MCF 10A (cell line): Measurements from ENCODE around the gene ADIG. TPM values are rescaled to one million over a fixed set of nuclear protein-coding genes. Genes with fewer than 3 reads are reported as not detected.

ENCODE experiments used
- BruUV-seq: library from RNA; stranded (reverse); fragments of 400-500 nt; replicated peaks from 2 replicates; lab custom pipeline; 2021; lab: Mats Ljungman, UMichigan
- CTCF ChIA-PET: fragments of 300-600 bp; sonication (Branson Sonifier 250); formaldehyde crosslinking; extraction: SDS; loops from one replicate; lab custom pipeline; 2021; ENCODE audit warnings: antibody characterized with exemption, inconsistent platforms; lab: Yijun Ruan, JAX
- POLR2A ChIA-PET: fragments of 300-600, 350-650 bp; sonication (Branson Sonifier 250); formaldehyde crosslinking; extraction: SDS; loops from one replicate; lab custom pipeline; 2020; ENCODE audit warnings: antibody characterized with exemption, inconsistent platforms; lab: Yijun Ruan, JAX
- DNase-seq: peaks from one replicate; pipeline ENCODE4 v3.0.0-alpha.2; 2018; ENCODE audit not compliant: unreplicated experiment
- H3K27ac Mint-ChIP-seq: one replicate; pipeline ENCODE4 v1.8.0; 2022; ENCODE audit warnings: mild to moderate bottlenecking, low read depth, mixed read lengths; ENCODE audit not compliant: unreplicated experiment
- H3K27me3 Mint-ChIP-seq: one replicate; pipeline ENCODE4 v1.8.0; 2022; ENCODE audit warnings: mixed read lengths; ENCODE audit not compliant: insufficient read depth, unreplicated experiment
- H3K36me3 Mint-ChIP-seq: one replicate; pipeline ENCODE4 v1.8.0; 2022; ENCODE audit warnings: mild to moderate bottlenecking, moderate library complexity, mixed read lengths; ENCODE audit not compliant: insufficient read depth, unreplicated experiment
- H3K4me1 Mint-ChIP-seq: one replicate; pipeline ENCODE4 v1.8.0; 2022; ENCODE audit warnings: mixed read lengths; ENCODE audit not compliant: insufficient read depth, unreplicated experiment
- H3K4me3 Mint-ChIP-seq: one replicate; pipeline ENCODE4 v1.8.0; 2022; ENCODE audit warnings: mild to moderate bottlenecking, moderate library complexity, mixed read lengths; ENCODE audit not compliant: unreplicated experiment
- H3K9me3 Mint-ChIP-seq: one replicate; pipeline ENCODE4 v1.8.0; 2022; ENCODE audit warnings: mixed read lengths; ENCODE audit not compliant: unreplicated experiment
- intact Hi-C: fragments of 100-400 bp; cut with micrococcal nuclease; formaldehyde crosslinking; loops from 2 replicates; pipeline ENCODE4 v1.14.1; 2022
- total RNA-seq: library from RNA; stranded (reverse); gene quantifications from 2 replicates; pipeline ENCODE4 v1.2.3, GENCODE V29; 2022
- TF ChIP-seq, protein P1 (sequence below): fragments of 200-600 bp; IDR thresholded peaks from one replicate; pipeline ENCODE4 v1.8.0; 2022; ENCODE audit warnings: antibody characterized with exemption, mild to moderate bottlenecking; ENCODE audit not compliant: unreplicated experiment

The ADIG gene
- total RNA-seq, 1 experiment from 2014 or later: not detected

- intact Hi-C loops: no loop called here
- TF ChIP-seq, protein P1, sequence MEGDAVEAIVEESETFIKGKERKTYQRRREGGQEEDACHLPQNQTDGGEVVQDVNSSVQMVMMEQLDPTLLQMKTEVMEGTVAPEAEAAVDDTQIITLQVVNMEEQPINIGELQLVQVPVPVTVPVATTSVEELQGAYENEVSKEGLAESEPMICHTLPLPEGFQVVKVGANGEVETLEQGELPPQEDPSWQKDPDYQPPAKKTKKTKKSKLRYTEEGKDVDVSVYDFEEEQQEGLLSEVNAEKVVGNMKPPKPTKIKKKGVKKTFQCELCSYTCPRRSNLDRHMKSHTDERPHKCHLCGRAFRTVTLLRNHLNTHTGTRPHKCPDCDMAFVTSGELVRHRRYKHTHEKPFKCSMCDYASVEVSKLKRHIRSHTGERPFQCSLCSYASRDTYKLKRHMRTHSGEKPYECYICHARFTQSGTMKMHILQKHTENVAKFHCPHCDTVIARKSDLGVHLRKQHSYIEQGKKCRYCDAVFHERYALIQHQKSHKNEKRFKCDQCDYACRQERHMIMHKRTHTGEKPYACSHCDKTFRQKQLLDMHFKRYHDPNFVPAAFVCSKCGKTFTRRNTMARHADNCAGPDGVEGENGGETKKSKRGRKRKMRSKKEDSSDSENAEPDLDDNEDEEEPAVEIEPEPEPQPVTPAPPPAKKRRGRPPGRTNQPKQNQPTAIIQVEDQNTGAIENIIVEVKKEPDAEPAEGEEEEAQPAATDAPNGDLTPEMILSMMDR: no peak
- CTCF ChIA-PET: interaction anchor here (0.6 to 2.8 kb wide), 7 partner anchors 9 to 417 kb away, joined by 3 to 16 read pairs (median 3); no protein-coding TSS in a partner anchor
Measured at GRCh38 chr20:38631155-38632022, 50.4 kb downstream of the ADIG start.

GRCh38 chr20:38633577-38634093 lies 52.6 kb downstream of the ADIG start:
- Mint-ChIP-seq H3K4me1 (peaks cover 10% of the 10 kb centered on the region), H3K27me3 (no peaks in the 10 kb centered on the region), H3K9me3 (no peaks in the 10 kb centered on the region), H3K4me3 (no peak overlapping the region), H3K36me3 (no peaks in the 10 kb centered on the region), H3K27ac (no peak overlapping the region)
- no TSS peak for BruUV-seq
- TF ChIP-seq, protein P1: peak; percentile 84
- intact Hi-C loops: no loop called here
- ChIA-PET POLR2A (interaction anchor here (0.7 kb wide), 1 partner anchor 199 kb away, joined by 3 read pairs; no protein-coding TSS in a partner anchor), CTCF (interaction anchor here (0.5 to 2.8 kb wide), 27 partner anchors 8 to 416 kb away, joined by 3 to 20 read pairs (median 3); partner anchors contain the start of gene DHX35)
- DNase-seq: peak; percentile 63

More at GRCh38 chr20:38631155-38632022, 50.4 kb downstream of the ADIG start:
- Mint-ChIP-seq H3K27me3 (no peaks in the 10 kb centered on the region), H3K9me3 (no peaks in the 10 kb centered on the region), H3K27ac (peak overlapping the region; percentile 23), H3K4me1 (peaks cover 10% of the 10 kb centered on the region), H3K36me3 (no peaks in the 10 kb centered on the region), H3K4me3 (no peak overlapping the region)
- POLR2A ChIA-PET: interaction anchor here (0.7 kb wide), 1 partner anchor 96 kb away, joined by 3 read pairs; no protein-coding TSS in a partner anchor
- DNase-seq: no peak
- BruUV-seq: TSS peak; percentile 75

DNA sequence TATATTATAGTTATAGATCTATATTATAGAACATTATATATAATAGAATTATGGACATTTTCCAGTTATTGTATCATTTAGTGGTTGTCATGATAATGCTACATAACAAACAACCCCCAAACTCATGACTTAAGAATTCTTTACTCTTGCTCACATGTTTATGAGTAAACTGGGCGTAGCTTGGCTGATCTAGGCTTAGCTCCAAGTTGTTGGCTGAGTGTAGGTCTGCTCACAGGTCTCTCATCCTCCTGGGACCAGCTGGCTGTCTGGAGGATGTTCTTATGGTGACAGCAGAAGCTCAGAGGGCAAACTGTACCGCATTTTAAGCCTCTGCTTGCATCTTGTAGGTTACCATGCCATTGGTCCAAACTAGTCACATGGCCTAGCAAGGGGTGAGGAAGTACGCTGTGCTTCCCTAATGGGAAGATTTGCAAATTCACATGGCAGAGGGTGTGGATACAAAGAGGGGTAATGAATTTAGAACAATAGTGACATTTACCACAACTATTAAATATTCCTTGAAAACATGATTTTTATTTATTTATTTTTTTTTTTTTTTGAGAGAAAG lies 54.8 kb downstream of the ADIG start:
- no peak overlapping the region for H3K27ac Mint-ChIP-seq
- DNase-seq: peak; percentile 20
- BruUV-seq: no TSS peak
- peaks cover 2% of the 10 kb centered on the region for H3K4me1 Mint-ChIP-seq
- POLR2A ChIA-PET: interaction anchor here (1.4 kb wide), 1 partner anchor 113 kb away, joined by 4 read pairs; no protein-coding TSS in a partner anchor
- peaks cover 17% of the 10 kb centered on the region for H3K27me3 Mint-ChIP-seq
- CTCF ChIA-PET: interaction anchor here (0.5 to 17.3 kb wide), 9 partner anchors 10 to 598 kb away, joined by 3 to 389 read pairs (median 5); partner anchors contain the start of gene ACTR5
- H3K36me3 Mint-ChIP-seq: no peaks in the 10 kb centered on the region
- no peak overlapping the region for H3K4me3 Mint-ChIP-seq
- intact Hi-C loops: no loop called here
- TF ChIP-seq, protein P1: no peak
- H3K9me3 Mint-ChIP-seq: no peaks in the 10 kb centered on the region

Other genes starting within 250 kb of the ADIG start
- not detected in 2 replicates for gene LBP, start 234.7 kb upstream of the ADIG start, total RNA-seq
- 83.6 and 133 TPM in 2 replicates for gene SNHG17, start 145.9 kb upstream of the ADIG start, total RNA-seq
- gene RALGAPB, start 108.4 kb upstream of the ADIG start, total RNA-seq: 33.8 and 37.3 TPM in 2 replicates
- not detected in 2 replicates for gene ARHGAP40, start 20.6 kb downstream of the ADIG start, total RNA-seq
- not detected in 2 replicates for gene SLC32A1, start 143.3 kb downstream of the ADIG start, total RNA-seq
- gene ACTR5, start 167.3 kb downstream of the ADIG start, total RNA-seq: 6.0 and 6.9 TPM in 2 replicates
- not detected in 2 replicates for gene PPP1R16B, start 224.5 kb downstream of the ADIG start, total RNA-seq